ENCODE measurements around the gene C1QTNF9B. TPM values are rescaled to one million over a fixed set of nuclear protein-coding genes. Genes with fewer than 3 reads are reported as not detected.

The C1QTNF9B gene
- total RNA-seq, 1 donor from 2014 or later, result not detected

GRCh38 chr13:23919006-23919405, 21.7 kb upstream of the C1QTNF9B start:
- Mint-ChIP-seq H3K4me1 (no peaks in the 10 kb centered on the region), H3K4me3 (no peak overlapping the region)

GRCh38 chr13:23918208-23918607, 20.9 kb upstream of the C1QTNF9B start:
- no peaks in the 10 kb centered on the region for H3K79me2 ChIP-seq (ENCODE audit: low read depth)

More at GRCh38 chr13:23919006-23919405, 21.7 kb upstream of the C1QTNF9B start:
- Histone ChIP-seq H2AFZ (replicated peaks) (no peak overlapping the region), H3K9ac (no peak overlapping the region), H3K27me3 (no peaks in the 10 kb centered on the region), H3K36me3 (no peaks in the 10 kb centered on the region), H3K27ac (no peak overlapping the region), H3K9me3 (ENCODE audit: low read depth) (no peaks in the 10 kb centered on the region), H3K79me2 (ENCODE audit: low read depth) (no peaks in the 10 kb centered on the region), H4K20me1 (ENCODE audit: low read depth) (no peaks in the 10 kb centered on the region), H3K4me1 (no peaks in the 10 kb centered on the region), H3K4me2 (no peak overlapping the region), H3F3A (ENCODE audit: low read depth) (no peaks in the 10 kb centered on the region), H3K4me3 (no peak overlapping the region)
- Mint-ChIP-seq H3K27ac (no peak overlapping the region), H3K9me3 (peaks cover 7% of the 10 kb centered on the region), H3K27me3 (ENCODE audit: insufficient read depth, low read depth) (no peaks in the 10 kb centered on the region), H3K36me3 (no peaks in the 10 kb centered on the region)
- no peak for DNase-seq (ENCODE audit: low spot score)
- TF ChIP-seq EZH2 (IDR thresholded peaks at IDR 0.05) (no peak), EZH2phosphoT487 (IDR thresholded peaks at IDR 0.05) (no peak), CTCF (IDR thresholded peaks at IDR 0.05) (no peak)

GRCh38 chr13:23915308-23915707, 18.0 kb upstream of the C1QTNF9B start:
- H3K4me3 ChIP-seq, result no peak overlapping the region
- no peaks in the 10 kb centered on the region for H3K9me3 ChIP-seq (ENCODE audit: low read depth)
- Mint-ChIP-seq H3K27me3 (ENCODE audit: insufficient read depth, low read depth) (no peaks in the 10 kb centered on the region), H3K27ac (no peak overlapping the region), H3K4me1 (no peaks in the 10 kb centered on the region), H3K9me3 (peaks cover 7% of the 10 kb centered on the region), H3K4me3 (no peak overlapping the region), H3K36me3 (no peaks in the 10 kb centered on the region)
- H3K79me2 ChIP-seq (ENCODE audit: low read depth), result no peaks in the 10 kb centered on the region
- no peak for DNase-seq (ENCODE audit: low spot score)
- H3K36me3 ChIP-seq, result no peaks in the 10 kb centered on the region
- no peak overlapping the region for H3K4me2 ChIP-seq
- no peak overlapping the region for H3K27ac ChIP-seq
- no peaks in the 10 kb centered on the region for H3F3A ChIP-seq (ENCODE audit: low read depth)
- TF ChIP-seq CTCF (IDR thresholded peaks at IDR 0.05), result no peak
- TF ChIP-seq EZH2phosphoT487 (IDR thresholded peaks at IDR 0.05), result no peak
- no peak for TF ChIP-seq EZH2 (IDR thresholded peaks at IDR 0.05)
- H3K4me1 ChIP-seq, result no peaks in the 10 kb centered on the region
- no peaks in the 10 kb centered on the region for H3K27me3 ChIP-seq
- H2AFZ ChIP-seq (replicated peaks), result no peak overlapping the region
- no peak overlapping the region for H3K9ac ChIP-seq
- no peaks in the 10 kb centered on the region for H4K20me1 ChIP-seq (ENCODE audit: low read depth)

More at GRCh38 chr13:23918208-23918607, 20.9 kb upstream of the C1QTNF9B start:
- Histone ChIP-seq H3K4me3 (no peak overlapping the region), H4K20me1 (ENCODE audit: low read depth) (no peaks in the 10 kb centered on the region), H3K4me1 (no peaks in the 10 kb centered on the region), H3K27ac (no peak overlapping the region), H3K4me2 (no peak overlapping the region), H3K36me3 (no peaks in the 10 kb centered on the region), H3K27me3 (no peaks in the 10 kb centered on the region), H2AFZ (replicated peaks) (no peak overlapping the region), H3K9ac (no peak overlapping the region), H3K9me3 (ENCODE audit: low read depth) (no peaks in the 10 kb centered on the region), H3F3A (ENCODE audit: low read depth) (no peaks in the 10 kb centered on the region)
- Mint-ChIP-seq H3K4me3 (no peak overlapping the region), H3K36me3 (no peaks in the 10 kb centered on the region), H3K27ac (no peak overlapping the region), H3K9me3 (peaks cover 7% of the 10 kb centered on the region), H3K27me3 (ENCODE audit: insufficient read depth, low read depth) (no peaks in the 10 kb centered on the region), H3K4me1 (no peaks in the 10 kb centered on the region)
- no peak for TF ChIP-seq EZH2 (IDR thresholded peaks at IDR 0.05)
- no peak for TF ChIP-seq CTCF (IDR thresholded peaks at IDR 0.05)
- TF ChIP-seq EZH2phosphoT487 (IDR thresholded peaks at IDR 0.05), result no peak
- DNase-seq (ENCODE audit: low spot score), result no peak
